GM12878 (cell line): ENCODE measurements around the gene IGSF22. TPM values are rescaled to one million over a fixed set of nuclear protein-coding genes. Genes with fewer than 3 reads are reported as not detected.

Source experiments
- BCL11A ChIP-seq: IDR thresholded peaks from 2 replicates; pipeline ENCODE4 v1.6.1; 2011; ENCODE audit warnings: low read depth, low read length
- CBX5 ChIP-seq: sonication (generic); IDR thresholded peaks from 2 replicates; pipeline ENCODE4 v1.6.1; 2016; ENCODE audit warnings: low read depth, moderate library complexity, mild to moderate bottlenecking, inconsistent platforms
- CHD1 ChIP-seq: IDR thresholded peaks from 2 replicates; pipeline ENCODE4 v1.6.1; 2012; ENCODE audit warnings: low read depth, low read length, improper control_type of control experiment
- FOS ChIP-seq: IDR thresholded peaks from 3 replicates; pipeline ENCODE4 v1.6.1; 2011; ENCODE audit warnings: borderline replicate concordance; ENCODE audit not compliant: insufficient read length; ENCODE audit errors: extremely low read depth
- IKZF1 ChIP-seq: fragments of 450-650 bp; conservative IDR thresholded peaks from 2 replicates; pipeline ENCODE4 v1.6.1; 2017; ENCODE audit warnings: antibody characterized with exemption, mild to moderate bottlenecking
- JUND ChIP-seq: IDR thresholded peaks from 2 replicates; pipeline ENCODE4 v1.6.1; 2012; ENCODE audit warnings: low read depth, mild to moderate bottlenecking, low read length, improper control_type of control experiment, moderate library complexity
- PAX5 ChIP-seq: IDR thresholded peaks from 2 replicates; pipeline ENCODE4 v1.6.1; 2011; ENCODE audit warnings: low read depth, low read length, borderline replicate concordance
- POLR2A ChIP-seq: IDR thresholded peaks from 2 replicates; pipeline ENCODE4 v1.6.1; 2011; ENCODE audit warnings: low read depth, mild to moderate bottlenecking, low read length
- RBBP5 ChIP-seq: fragments of 200-600 bp; sonication (generic); conservative IDR thresholded peaks from 2 replicates; pipeline ENCODE4 v1.6.1; 2016
- SIN3A ChIP-seq: IDR thresholded peaks from 2 replicates; pipeline ENCODE4 v1.6.1; 2012; ENCODE audit warnings: low read depth, low read length, improper control_type of control experiment
- SMAD1 ChIP-seq: fragments of 450-650 bp; IDR thresholded peaks from 2 replicates; pipeline ENCODE4 v1.6.1; 2018; ENCODE audit warnings: mild to moderate bottlenecking, low read depth; ENCODE audit not compliant: partially characterized antibody
- SMC3 ChIP-seq: IDR thresholded peaks from 2 replicates; pipeline ENCODE4 v1.6.1; 2011; ENCODE audit warnings: low read length, improper control_type of control experiment, borderline replicate concordance
- SPI1 ChIP-seq: IDR thresholded peaks from 2 replicates; pipeline ENCODE4 v1.6.1; 2011; ENCODE audit warnings: low read depth, mild to moderate bottlenecking, low read length, moderate library complexity, borderline replicate concordance; ENCODE audit not compliant: insufficient read depth
- STAT3 ChIP-seq: IDR thresholded peaks from 2 replicates; pipeline ENCODE4 v1.6.1; 2011; ENCODE audit warnings: low read depth, low read length, improper control_type of control experiment
- SUZ12 ChIP-seq: fragments of 200-600 bp; sonication (generic); IDR thresholded peaks from one replicate; pipeline ENCODE4 v1.6.1; 2018; ENCODE audit warnings: antibody characterized with exemption, mild to moderate bottlenecking; ENCODE audit not compliant: unreplicated experiment
- TCF3 ChIP-seq: IDR thresholded peaks from 2 replicates; pipeline ENCODE4 v1.6.1; 2012; ENCODE audit warnings: low read depth, mild to moderate bottlenecking, low read length, borderline replicate concordance; ENCODE audit not compliant: insufficient read depth
- WRNIP1 ChIP-seq: IDR thresholded peaks from 2 replicates; pipeline ENCODE4 v1.6.1; 2011; ENCODE audit warnings: low read depth, low read length, improper control_type of control experiment, borderline replicate concordance
- polyA plus RNA-seq, 11 experiments: library from polyadenylated mRNA; depleted of rRNA in 4 of 11; unstranded in 6 of 11; stranded (reverse) in 5 of 11; fragments of >200 nt; fragmentation: Nextera tagmentation in 4 of 11; fragmentation: Illumina TruSeq in 1 of 11; extraction: Ambion mirVana in 4 of 11; extraction: Trizol in 1 of 11; gene quantifications; 1 replicate in 1 of 11; 2 replicates in 10 of 11; pipeline versions ENCODE4 v1.2.1 to v1.2.3, GENCODE V29; 2011 to 2016; ENCODE audit warnings: inconsistent platforms in 2 of 11, missing spikeins in 2 of 11, low read depth in 1 of 11
- total RNA-seq, 4 experiments: library from RNA; depleted of rRNA in 3 of 4; stranded (reverse); fragments of >200 nt in 3 of 4; fragmentation: Illumina TruSeq in 1 of 4; extraction: Trizol in 1 of 4; gene quantifications; 2 replicates each; pipeline versions ENCODE4 v1.2.1 to v1.2.3, GENCODE V29; 2013 to 2021
- TF ChIP-seq, protein P1 (sequence below): IDR thresholded peaks from 2 replicates; pipeline ENCODE4 v1.6.1; 2012; ENCODE audit warnings: mild to moderate bottlenecking, low read depth, low read length
- TF ChIP-seq, protein P2 (sequence below): IDR thresholded peaks from 2 replicates; pipeline ENCODE4 v1.6.1; 2011; ENCODE audit warnings: low read depth, mild to moderate bottlenecking, low read length, moderate library complexity, borderline replicate concordance; ENCODE audit errors: extremely low read depth
- TF ChIP-seq, protein P3 (sequence below): fragments of 450-650 bp; formaldehyde crosslinking; IDR thresholded peaks from 2 replicates; pipeline ENCODE4 v1.5.0; 2022; ENCODE audit warnings: mild to moderate bottlenecking, missing genetic modification characterization
- TF ChIP-seq, protein P4 (sequence below): IDR thresholded peaks from 2 replicates; pipeline ENCODE4 v1.6.1; 2011; ENCODE audit warnings: borderline replicate concordance, low read depth, mild to moderate bottlenecking, moderate library complexity, mixed read lengths, low read length; ENCODE audit not compliant: insufficient read depth; ENCODE audit errors: extremely low read length

IGSF22 gene
- total and polyA plus RNA-seq, 10 of the 15 experiments (the other 5 are each of a cell fraction or from before 2014, with no cell fraction given) = 0.02 to 0.18 TPM; not detected in 8

DNA sequence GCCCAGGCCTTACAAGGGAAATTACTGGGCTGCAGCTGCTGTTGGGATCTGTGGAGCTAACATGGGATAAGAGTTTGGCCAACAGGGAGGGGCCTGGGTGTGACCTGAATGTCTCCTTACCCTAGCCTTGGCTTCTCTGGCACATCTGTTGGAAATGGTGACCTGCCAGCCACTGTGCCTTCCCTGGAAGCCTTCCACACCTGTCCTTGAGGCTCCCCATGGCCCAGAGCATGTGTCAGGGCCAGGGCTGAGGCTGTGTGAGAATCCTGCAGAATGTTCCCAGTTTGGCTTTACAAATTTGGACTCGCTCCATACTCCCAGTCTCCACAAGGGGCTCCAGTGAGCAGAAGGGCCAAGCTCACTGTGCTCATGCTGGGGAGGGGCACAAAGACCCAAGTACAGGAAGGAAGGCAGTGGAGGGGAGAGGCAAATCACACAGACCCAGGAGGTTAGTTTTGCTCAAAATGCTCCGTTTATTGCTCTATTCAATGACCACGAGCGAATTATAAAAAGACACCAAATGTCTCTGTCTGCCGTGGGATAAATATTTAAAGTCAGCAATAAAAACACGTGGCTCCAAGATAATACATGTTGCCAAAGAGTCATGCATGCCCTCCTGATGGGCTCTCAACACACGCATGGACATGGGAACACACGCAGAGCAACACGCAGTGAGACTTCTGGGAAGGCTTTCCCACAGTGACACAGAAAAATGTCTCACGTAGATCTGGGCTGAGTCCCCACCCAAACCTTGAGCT, 1.7 kb upstream of the IGSF22 start (continued):
- TF ChIP-seq, protein P1, sequence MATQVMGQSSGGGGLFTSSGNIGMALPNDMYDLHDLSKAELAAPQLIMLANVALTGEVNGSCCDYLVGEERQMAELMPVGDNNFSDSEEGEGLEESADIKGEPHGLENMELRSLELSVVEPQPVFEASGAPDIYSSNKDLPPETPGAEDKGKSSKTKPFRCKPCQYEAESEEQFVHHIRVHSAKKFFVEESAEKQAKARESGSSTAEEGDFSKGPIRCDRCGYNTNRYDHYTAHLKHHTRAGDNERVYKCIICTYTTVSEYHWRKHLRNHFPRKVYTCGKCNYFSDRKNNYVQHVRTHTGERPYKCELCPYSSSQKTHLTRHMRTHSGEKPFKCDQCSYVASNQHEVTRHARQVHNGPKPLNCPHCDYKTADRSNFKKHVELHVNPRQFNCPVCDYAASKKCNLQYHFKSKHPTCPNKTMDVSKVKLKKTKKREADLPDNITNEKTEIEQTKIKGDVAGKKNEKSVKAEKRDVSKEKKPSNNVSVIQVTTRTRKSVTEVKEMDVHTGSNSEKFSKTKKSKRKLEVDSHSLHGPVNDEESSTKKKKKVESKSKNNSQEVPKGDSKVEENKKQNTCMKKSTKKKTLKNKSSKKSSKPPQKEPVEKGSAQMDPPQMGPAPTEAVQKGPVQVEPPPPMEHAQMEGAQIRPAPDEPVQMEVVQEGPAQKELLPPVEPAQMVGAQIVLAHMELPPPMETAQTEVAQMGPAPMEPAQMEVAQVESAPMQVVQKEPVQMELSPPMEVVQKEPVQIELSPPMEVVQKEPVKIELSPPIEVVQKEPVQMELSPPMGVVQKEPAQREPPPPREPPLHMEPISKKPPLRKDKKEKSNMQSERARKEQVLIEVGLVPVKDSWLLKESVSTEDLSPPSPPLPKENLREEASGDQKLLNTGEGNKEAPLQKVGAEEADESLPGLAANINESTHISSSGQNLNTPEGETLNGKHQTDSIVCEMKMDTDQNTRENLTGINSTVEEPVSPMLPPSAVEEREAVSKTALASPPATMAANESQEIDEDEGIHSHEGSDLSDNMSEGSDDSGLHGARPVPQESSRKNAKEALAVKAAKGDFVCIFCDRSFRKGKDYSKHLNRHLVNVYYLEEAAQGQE = no peak
- TF ChIP-seq TCF3 (no peak), PAX5 (no peak), CHD1 (no peak), SPI1 (no peak), SMAD1 (no peak), FOS (no peak), WRNIP1 (no peak), SUZ12 (no peak), RBBP5 (no peak), JUND (no peak), IKZF1 (no peak), SIN3A (no peak), POLR2A (no peak), BCL11A (no peak), STAT3 (no peak), CBX5 (no peak), SMC3 (peak; percentile 21; the same call in 1 of the 2 replicates)
- TF ChIP-seq, protein P2, sequence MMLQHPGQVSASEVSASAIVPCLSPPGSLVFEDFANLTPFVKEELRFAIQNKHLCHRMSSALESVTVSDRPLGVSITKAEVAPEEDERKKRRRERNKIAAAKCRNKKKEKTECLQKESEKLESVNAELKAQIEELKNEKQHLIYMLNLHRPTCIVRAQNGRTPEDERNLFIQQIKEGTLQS = no peak
- TF ChIP-seq, protein P3, sequence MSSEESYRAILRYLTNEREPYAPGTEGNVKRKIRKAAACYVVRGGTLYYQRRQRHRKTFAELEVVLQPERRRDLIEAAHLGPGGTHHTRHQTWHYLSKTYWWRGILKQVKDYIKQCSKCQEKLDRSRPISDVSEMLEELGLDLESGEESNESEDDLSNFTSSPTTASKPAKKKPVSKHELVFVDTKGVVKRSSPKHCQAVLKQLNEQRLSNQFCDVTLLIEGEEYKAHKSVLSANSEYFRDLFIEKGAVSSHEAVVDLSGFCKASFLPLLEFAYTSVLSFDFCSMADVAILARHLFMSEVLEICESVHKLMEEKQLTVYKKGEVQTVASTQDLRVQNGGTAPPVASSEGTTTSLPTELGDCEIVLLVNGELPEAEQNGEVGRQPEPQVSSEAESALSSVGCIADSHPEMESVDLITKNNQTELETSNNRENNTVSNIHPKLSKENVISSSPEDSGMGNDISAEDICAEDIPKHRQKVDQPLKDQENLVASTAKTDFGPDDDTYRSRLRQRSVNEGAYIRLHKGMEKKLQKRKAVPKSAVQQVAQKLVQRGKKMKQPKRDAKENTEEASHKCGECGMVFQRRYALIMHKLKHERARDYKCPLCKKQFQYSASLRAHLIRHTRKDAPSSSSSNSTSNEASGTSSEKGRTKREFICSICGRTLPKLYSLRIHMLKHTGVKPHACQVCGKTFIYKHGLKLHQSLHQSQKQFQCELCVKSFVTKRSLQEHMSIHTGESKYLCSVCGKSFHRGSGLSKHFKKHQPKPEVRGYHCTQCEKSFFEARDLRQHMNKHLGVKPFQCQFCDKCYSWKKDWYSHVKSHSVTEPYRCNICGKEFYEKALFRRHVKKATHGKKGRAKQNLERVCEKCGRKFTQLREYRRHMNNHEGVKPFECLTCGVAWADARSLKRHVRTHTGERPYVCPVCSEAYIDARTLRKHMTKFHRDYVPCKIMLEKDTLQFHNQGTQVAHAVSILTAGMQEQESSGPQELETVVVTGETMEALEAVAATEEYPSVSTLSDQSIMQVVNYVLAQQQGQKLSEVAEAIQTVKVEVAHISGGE (CRISPR knock-in tag) = no peak
- TF ChIP-seq, protein P4, sequence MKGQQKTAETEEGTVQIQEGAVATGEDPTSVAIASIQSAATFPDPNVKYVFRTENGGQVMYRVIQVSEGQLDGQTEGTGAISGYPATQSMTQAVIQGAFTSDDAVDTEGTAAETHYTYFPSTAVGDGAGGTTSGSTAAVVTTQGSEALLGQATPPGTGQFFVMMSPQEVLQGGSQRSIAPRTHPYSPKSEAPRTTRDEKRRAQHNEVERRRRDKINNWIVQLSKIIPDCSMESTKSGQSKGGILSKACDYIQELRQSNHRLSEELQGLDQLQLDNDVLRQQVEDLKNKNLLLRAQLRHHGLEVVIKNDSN = no peak
